Mesodermal cell (in vitro differentiated cells): ENCODE data around the gene PTGES2.
A peak's percentile ranks its signal among the peaks of the same experiment; 100 is the strongest.
"Not testable (repeated sequence)": the region's sequence is repeated elsewhere in the genome, so short reads cannot be mapped to it uniquely, and the experiment has no call there.

Experiments used
- H3K27ac ChIP-seq: 2 replicates; pipeline ENCODE4 v1.7.0; 2013; ENCODE audit warnings: mild to moderate bottlenecking, low read depth, low read length, moderate library complexity; ENCODE audit not compliant: severe bottlenecking
- H3K36me3 ChIP-seq: 2 replicates; pipeline ENCODE4 v1.7.1; 2013; ENCODE audit warnings: mild to moderate bottlenecking, low read length, moderate library complexity; ENCODE audit not compliant: control insufficient read depth, insufficient read depth
- H3K4me1 ChIP-seq: one replicate; pipeline ENCODE4 v1.7.1; 2013; ENCODE audit warnings: mild to moderate bottlenecking, low read length; ENCODE audit not compliant: insufficient read depth, control insufficient read depth, poor library complexity, severe bottlenecking
- H3K4me3 ChIP-seq: 2 replicates; pipeline ENCODE4 v1.7.0; 2013; ENCODE audit warnings: low read length, control low read depth, mild to moderate bottlenecking; ENCODE audit not compliant: insufficient read depth, poor library complexity, severe bottlenecking; ENCODE audit errors: extremely low read depth
- H3K9me3 ChIP-seq: 2 replicates; pipeline ENCODE4 v1.7.1; 2013; ENCODE audit warnings: mild to moderate bottlenecking, low read length, moderate library complexity; ENCODE audit not compliant: control insufficient read depth
- WGBS, 2 experiments: methylation state at CpG; one replicate each; pipeline ENCODE4 v1.1.5; 2013; ENCODE audit warnings: missing lambda C conversion rate in 2 of 2; ENCODE audit not compliant: insufficient coverage in 2 of 2; 5-methylcytosine and 5-hydroxymethylcytosine counted together

The PTGES2 gene

DNA sequence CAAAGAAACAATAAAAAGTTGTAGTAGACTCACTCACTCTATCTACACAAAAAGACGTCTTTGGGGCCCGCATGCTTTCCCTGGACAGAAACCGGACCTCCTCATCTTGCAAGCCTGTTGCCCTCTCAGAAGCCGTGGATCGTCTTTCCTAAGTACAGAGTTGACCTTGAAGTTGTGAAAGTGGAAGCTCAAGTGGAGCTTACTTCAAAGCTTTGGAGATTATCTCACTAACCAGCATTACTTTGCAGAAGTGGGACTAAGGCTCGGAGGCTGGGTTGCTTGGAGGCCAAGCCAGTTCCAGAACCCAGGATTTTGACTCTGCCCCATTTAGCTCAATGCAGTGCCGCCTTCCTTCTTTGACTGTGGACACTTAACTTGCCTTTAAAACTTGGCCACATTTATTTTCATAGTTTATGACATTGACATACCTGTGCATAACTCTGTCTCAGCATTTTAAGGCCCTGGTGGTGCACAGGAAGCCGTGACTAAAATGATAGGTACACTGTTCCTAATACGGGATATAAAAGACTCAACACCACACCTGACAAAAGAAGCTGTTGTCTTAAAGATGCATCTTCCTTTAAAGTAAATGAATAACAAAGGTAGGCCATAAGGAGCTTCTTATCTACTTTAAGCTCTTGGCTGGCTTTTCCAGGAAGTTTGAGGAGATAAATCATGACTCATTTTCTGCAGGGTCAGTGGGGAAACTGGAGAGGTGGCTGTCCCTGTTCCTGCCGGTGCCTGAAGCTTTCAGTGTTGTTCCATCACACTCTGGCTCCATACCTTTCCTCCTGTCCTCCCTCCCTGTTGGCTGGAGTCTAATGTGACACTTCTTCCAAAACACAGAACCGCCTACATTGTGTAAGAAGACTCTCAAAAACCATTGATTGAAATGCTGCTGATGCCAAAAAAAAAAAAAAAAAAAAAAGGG, 48.8 kb downstream of the PTGES2 start:
- WGBS, 2 experiments = 76 to 93% methylated on average over 4 to 7 of the region's 11 CpGs
- no peaks in the 10 kb centered on the region for H3K9me3 ChIP-seq
- H3K4me3 ChIP-seq = no peak overlapping the region
- H3K36me3 ChIP-seq = peaks cover 5% of the 10 kb centered on the region
- peak overlapping the region; percentile 52 for H3K27ac ChIP-seq
- peaks cover 11% of the 10 kb centered on the region for H3K4me1 ChIP-seq

DNA sequence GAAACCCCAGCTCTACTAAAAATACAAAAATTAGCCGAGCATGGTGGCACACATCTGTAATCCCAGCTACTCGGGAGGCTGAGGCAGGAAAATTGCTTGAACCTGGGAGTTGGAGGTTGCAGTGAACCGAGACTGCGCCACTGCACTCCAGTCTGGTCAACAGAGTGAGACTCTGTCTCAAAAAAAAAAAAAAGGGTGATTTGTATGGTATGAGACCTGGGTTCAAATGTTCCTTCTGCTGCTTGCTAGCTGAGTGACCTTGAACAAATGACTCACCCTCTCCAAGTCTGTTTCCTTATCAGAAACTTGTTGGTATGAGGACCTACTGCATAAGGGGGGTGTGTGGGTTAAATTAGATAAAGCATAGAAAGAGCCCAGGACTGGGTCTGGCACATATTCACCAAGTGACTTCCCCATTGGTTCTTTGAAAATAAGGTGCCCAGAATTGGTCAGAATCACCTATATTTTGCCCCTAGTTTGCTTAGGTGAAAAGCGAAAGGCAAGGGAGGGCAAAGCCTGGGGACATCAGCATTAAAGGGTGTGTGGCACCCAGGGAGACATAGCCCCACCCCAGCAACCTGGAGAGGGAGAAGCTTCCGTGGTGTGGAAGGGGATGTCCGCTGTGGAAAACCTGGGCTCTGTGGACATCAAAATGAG, 49.6 kb downstream of the PTGES2 start:
- Histone ChIP-seq H3K27ac (peak overlapping the region; percentile 52), H3K9me3 (no peaks in the 10 kb centered on the region), H3K36me3 (peaks cover 8% of the 10 kb centered on the region), H3K4me3 (no peak overlapping the region), H3K4me1 (peaks cover 13% of the 10 kb centered on the region)
- 92 to 100% methylated on average over 2 to 4 of the region's 7 CpGs for WGBS, 2 experiments

DNA sequence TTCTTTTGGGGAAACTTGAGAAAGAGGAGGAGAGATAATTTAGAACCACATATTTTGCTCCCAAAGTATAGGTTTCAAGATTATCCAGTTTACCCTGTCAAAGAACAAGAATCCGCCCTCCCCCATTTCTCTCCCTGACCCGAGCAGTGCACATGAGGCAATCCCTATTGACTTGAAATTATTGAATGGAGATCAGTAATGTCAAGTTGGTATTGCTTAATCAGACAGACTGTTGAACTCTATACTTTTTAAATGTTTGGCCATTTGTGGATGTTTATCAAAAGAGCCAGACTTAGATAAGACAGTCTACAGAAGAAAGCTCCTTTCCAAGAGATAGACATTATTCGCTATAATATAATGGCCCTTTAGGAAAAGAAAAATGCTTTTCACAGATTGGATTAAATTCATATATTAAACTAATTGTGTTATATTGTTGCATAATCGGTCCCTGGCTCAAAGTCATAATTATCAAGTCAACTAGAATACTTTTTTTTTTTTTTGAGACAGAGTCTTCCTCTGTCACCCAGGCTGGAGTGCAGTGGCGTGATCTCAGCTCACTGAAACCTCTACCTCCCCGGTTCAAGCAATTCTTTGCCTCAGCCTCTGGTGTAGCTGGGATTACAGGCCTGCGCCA, 54.2 kb downstream of the PTGES2 start:
- Histone ChIP-seq H3K4me3 (no peak overlapping the region), H3K9me3 (no peaks in the 10 kb centered on the region), H3K27ac (no peak overlapping the region), H3K36me3 (peaks cover 4% of the 10 kb centered on the region), H3K4me1 (peaks cover 17% of the 10 kb centered on the region)
- WGBS, 2 experiments = 89 to 100% methylated on average over 2 to 3 of the region's 7 CpGs

DNA sequence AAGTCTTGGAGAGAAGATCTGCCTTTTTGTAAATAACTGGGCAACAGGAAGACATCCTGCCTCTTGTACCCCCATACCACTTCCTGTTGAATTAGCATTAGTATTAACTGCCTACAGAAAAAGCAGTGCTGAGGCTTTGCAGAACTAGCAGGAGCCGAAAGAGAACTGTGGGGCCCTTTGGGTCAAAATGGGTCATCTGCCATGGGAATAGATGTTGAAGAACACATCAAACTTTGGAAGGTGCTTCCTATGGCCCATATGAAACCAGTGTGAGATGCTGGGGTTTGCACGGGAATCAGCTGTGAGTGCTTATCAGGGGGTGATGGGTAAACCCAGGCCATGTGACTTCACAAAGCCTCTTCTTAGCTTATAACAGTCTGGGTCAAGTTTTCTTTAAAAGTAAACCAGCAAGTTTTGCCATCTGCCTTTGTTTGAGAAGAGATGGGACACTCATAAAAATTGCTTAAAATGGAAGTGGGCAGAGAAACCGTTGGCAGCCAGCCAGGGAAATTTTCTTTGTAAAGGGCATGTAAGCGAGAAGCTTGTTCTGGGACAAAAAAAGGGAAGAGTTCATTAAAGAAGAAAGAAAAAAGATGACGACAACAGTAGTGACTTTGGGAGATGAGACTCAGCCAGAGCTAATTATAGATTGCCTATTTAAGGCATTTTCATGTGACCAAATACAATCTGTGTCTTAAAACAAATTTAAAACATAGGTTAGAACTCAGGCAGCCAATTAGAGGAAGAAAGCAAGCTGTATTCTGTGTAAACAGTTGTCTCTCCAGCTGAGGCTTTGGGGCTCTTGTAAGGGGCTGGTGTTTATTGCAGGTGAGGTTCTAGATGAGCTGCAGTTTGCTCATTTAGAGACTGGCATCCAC, 55.1 kb downstream of the PTGES2 start:
- H3K4me3 ChIP-seq = no peak overlapping the region
- peak overlapping the region; percentile 41 for H3K27ac ChIP-seq
- H3K4me1 ChIP-seq = peaks cover 13% of the 10 kb centered on the region
- peaks cover 4% of the 10 kb centered on the region for H3K36me3 ChIP-seq
- WGBS, 2 experiments = 78 to 81% methylated on average over 3 to 5 of the region's 5 CpGs
- no peaks in the 10 kb centered on the region for H3K9me3 ChIP-seq

DNA sequence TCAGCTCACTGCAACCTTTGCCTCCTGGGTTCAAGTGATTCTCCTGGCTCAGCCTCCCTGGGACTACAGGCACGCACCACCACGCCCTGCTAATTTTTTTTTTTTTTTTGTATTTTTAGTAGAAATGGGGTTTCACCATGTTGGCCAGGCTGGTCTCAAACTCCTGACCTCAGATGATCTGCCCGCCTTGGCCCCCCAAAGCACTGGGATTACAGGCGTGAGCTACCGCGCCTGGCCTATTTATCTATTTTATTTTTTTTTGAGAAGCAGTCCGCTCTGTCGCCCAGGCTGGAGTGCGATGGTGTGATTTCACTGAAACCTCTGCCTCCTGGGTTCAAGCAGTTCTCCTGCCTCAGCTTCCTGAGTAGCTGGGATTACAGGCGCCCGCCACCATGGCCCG, 56.1 kb downstream of the PTGES2 start:
- H3K36me3 ChIP-seq, H3K27ac ChIP-seq, H3K4me3 ChIP-seq, H3K9me3 ChIP-seq: not testable (repeated sequence)
- WGBS, 2 experiments = 95 to 97% methylated on average over 10 of the region's 12 CpGs
- H3K4me1 ChIP-seq = peaks cover 16% of the 10 kb centered on the region

DNA sequence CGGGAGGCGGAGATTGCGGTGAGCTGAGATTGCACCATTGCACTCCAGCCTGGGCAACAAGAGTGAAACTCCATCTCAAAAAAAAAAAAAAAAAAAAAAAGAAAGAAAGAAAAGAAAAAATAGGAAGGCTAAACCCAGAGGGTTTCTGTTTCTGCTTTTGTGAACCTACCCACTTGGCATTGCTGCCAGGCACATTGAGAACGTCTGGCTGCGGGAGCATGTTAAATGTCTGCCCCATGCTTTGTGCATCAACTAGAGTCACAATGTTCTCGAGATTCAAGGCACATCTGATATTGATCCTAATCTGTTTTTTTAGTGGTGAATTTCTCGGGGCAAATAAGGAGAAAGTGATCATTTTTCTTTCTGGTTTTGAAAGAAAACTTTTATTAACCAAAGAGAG, 56.7 kb downstream of the PTGES2 start:
- 92 to 96% methylated on average over 4 of the region's 7 CpGs for WGBS, 2 experiments
- H3K27ac ChIP-seq = no peak overlapping the region
- peaks cover 4% of the 10 kb centered on the region for H3K36me3 ChIP-seq
- H3K4me3 ChIP-seq = no peak overlapping the region
- H3K9me3 ChIP-seq = no peaks in the 10 kb centered on the region
- peaks cover 18% of the 10 kb centered on the region for H3K4me1 ChIP-seq
